ENCODE measurements around the gene ZPBP2. TPM values are rescaled to one million over a fixed set of nuclear protein-coding genes. Genes with fewer than 3 reads are reported as not detected.

ZPBP2 gene
- total and polyA plus RNA-seq, 2 of the 13 experiments (the other 11 are each of a cell fraction or from before 2014, with no cell fraction given), result not detected

DNA sequence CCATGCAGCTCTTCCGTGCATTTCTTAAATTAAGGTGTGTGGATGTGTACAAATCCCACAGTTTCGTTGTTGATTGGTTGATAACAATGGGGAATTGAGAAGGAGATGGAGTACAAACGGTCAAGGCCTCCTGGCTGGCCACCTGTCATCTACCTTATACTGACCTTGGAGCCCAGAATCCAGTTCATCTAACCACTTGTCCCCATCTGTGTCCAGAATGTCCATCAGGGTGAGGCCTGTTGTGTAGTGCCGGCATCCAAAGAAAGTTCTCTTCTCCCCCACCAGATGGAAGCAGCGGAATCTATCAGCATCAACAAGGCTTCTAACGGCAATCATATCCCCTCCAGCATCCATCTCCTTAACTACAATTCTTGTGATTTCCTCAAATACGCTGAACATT is 48.9 kb downstream of the ZPBP2 start (continued):
- peak; percentile 75 for TF ChIP-seq ZFX (CRISPR knock-in tag; IDR thresholded peaks at IDR 0.05; ENCODE audit: low read depth)
- TF ChIP-seq, protein P1, sequence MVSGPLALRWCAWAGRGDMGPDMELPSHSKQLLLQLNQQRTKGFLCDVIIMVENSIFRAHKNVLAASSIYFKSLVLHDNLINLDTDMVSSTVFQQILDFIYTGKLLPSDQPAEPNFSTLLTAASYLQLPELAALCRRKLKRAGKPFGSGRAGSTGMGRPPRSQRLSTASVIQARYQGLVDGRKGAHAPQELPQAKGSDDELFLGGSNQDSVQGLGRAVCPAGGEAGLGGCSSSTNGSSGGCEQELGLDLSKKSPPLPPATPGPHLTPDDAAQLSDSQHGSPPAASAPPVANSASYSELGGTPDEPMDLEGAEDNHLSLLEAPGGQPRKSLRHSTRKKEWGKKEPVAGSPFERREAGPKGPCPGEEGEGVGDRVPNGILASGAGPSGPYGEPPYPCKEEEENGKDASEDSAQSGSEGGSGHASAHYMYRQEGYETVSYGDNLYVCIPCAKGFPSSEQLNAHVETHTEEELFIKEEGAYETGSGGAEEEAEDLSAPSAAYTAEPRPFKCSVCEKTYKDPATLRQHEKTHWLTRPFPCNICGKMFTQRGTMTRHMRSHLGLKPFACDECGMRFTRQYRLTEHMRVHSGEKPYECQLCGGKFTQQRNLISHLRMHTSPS (CRISPR knock-in tag; IDR thresholded peaks at IDR 0.05; ENCODE audit: low read depth), result no peak
- TF ChIP-seq ZFP37 (CRISPR knock-in tag; IDR thresholded peaks at IDR 0.05; ENCODE audit: borderline replicate concordance), result no peak
- peak; percentile 31; the same call in 1 of the 2 replicates for TF ChIP-seq FOXO1 (CRISPR knock-in tag; IDR thresholded peaks at IDR 0.05)
- TF ChIP-seq ARNT2 (CRISPR knock-in tag; IDR thresholded peaks at IDR 0.05; ENCODE audit: low read depth), result peak; percentile 65; the same call in 1 of the 2 replicates
- TF ChIP-seq, protein P2, sequence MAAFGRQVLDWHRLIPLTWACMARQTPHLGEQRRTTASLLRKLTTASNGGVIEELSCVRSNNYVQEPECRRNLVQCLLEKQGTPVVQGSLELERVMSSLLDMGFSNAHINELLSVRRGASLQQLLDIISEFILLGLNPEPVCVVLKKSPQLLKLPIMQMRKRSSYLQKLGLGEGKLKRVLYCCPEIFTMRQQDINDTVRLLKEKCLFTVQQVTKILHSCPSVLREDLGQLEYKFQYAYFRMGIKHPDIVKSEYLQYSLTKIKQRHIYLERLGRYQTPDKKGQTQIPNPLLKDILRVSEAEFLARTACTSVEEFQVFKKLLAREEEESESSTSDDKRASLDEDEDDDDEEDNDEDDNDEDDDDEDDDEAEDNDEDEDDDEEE (CRISPR knock-in tag; IDR thresholded peaks at IDR 0.05), result no peak
- no peak for TF ChIP-seq PCBP1 (IDR thresholded peaks at IDR 0.05; ENCODE audit: borderline replicate concordance, low read depth, low read length)
- TF ChIP-seq IKZF4 (CRISPR knock-in tag; IDR thresholded peaks at IDR 0.05; ENCODE audit: borderline replicate concordance, low read depth, not compliant biosample characterization), result no peak
- TF ChIP-seq, protein P3, sequence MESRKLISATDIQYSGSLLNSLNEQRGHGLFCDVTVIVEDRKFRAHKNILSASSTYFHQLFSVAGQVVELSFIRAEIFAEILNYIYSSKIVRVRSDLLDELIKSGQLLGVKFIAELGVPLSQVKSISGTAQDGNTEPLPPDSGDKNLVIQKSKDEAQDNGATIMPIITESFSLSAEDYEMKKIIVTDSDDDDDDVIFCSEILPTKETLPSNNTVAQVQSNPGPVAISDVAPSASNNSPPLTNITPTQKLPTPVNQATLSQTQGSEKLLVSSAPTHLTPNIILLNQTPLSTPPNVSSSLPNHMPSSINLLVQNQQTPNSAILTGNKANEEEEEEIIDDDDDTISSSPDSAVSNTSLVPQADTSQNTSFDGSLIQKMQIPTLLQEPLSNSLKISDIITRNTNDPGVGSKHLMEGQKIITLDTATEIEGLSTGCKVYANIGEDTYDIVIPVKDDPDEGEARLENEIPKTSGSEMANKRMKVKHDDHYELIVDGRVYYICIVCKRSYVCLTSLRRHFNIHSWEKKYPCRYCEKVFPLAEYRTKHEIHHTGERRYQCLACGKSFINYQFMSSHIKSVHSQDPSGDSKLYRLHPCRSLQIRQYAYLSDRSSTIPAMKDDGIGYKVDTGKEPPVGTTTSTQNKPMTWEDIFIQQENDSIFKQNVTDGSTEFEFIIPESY (CRISPR knock-in tag; IDR thresholded peaks at IDR 0.05), result peak; percentile 59
- 0 out of 2 replicates have a peak, but pooled peaks have one; percentile 7 for TF ChIP-seq SP4 (CRISPR knock-in tag; IDR thresholded peaks at IDR 0.05)
- no peak for TF ChIP-seq ZNF557 (CRISPR knock-in tag; IDR thresholded peaks at IDR 0.05)
- TF ChIP-seq, protein P4, sequence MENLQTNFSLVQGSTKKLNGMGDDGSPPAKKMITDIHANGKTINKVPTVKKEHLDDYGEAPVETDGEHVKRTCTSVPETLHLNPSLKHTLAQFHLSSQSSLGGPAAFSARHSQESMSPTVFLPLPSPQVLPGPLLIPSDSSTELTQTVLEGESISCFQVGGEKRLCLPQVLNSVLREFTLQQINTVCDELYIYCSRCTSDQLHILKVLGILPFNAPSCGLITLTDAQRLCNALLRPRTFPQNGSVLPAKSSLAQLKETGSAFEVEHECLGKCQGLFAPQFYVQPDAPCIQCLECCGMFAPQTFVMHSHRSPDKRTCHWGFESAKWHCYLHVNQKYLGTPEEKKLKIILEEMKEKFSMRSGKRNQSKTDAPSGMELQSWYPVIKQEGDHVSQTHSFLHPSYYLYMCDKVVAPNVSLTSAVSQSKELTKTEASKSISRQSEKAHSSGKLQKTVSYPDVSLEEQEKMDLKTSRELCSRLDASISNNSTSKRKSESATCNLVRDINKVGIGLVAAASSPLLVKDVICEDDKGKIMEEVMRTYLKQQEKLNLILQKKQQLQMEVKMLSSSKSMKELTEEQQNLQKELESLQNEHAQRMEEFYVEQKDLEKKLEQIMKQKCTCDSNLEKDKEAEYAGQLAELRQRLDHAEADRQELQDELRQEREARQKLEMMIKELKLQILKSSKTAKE (CRISPR knock-in tag; IDR thresholded peaks at IDR 0.05; ENCODE audit: borderline replicate concordance), result no peak
- TF ChIP-seq PCBP2 (optimal IDR thresholded peaks at IDR 0.05; ENCODE audit: low read depth, low read length, poor library complexity, severe bottlenecking), result no peak
- 0 out of 2 replicates have a peak, but pooled peaks have one; percentile 24 for TF ChIP-seq ELF3 (CRISPR knock-in tag; IDR thresholded peaks at IDR 0.05)
- no peak for TF ChIP-seq HNRNPL (IDR thresholded peaks at IDR 0.05; ENCODE audit: low read depth, low read length)
- peak; percentile 57; the same call in 1 of the 2 replicates for TF ChIP-seq FOXK1 (CRISPR knock-in tag; IDR thresholded peaks at IDR 0.05; ENCODE audit: borderline replicate concordance, low read depth)
- TF ChIP-seq, protein P5, sequence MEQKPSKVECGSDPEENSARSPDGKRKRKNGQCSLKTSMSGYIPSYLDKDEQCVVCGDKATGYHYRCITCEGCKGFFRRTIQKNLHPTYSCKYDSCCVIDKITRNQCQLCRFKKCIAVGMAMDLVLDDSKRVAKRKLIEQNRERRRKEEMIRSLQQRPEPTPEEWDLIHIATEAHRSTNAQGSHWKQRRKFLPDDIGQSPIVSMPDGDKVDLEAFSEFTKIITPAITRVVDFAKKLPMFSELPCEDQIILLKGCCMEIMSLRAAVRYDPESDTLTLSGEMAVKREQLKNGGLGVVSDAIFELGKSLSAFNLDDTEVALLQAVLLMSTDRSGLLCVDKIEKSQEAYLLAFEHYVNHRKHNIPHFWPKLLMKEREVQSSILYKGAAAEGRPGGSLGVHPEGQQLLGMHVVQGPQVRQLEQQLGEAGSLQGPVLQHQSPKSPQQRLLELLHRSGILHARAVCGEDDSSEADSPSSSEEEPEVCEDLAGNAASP (CRISPR knock-in tag; IDR thresholded peaks at IDR 0.05; ENCODE audit: borderline replicate concordance), result 0 out of 2 replicates have a peak, but pooled peaks have one; percentile 28
- TF ChIP-seq, protein P6, sequence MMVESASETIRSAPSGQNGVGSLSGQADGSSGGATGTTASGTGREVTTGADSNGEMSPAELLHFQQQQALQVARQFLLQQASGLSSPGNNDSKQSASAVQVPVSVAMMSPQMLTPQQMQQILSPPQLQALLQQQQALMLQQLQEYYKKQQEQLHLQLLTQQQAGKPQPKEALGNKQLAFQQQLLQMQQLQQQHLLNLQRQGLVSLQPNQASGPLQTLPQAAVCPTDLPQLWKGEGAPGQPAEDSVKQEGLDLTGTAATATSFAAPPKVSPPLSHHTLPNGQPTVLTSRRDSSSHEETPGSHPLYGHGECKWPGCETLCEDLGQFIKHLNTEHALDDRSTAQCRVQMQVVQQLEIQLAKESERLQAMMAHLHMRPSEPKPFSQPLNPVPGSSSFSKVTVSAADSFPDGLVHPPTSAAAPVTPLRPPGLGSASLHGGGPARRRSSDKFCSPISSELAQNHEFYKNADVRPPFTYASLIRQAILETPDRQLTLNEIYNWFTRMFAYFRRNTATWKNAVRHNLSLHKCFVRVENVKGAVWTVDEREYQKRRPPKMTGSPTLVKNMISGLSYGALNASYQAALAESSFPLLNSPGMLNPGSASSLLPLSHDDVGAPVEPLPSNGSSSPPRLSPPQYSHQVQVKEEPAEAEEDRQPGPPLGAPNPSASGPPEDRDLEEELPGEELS (CRISPR knock-in tag; IDR thresholded peaks at IDR 0.05), result no peak
- peak; percentile 40; the same call in 1 of the 2 replicates for TF ChIP-seq TGIF2 (CRISPR knock-in tag; IDR thresholded peaks at IDR 0.05)
